Hepatic stellate cell (primary cell): ENCODE data around the gene PDXDC1.
"Not testable (repeated sequence)": the region's sequence is repeated elsewhere in the genome, so short reads cannot be mapped to it uniquely, and the experiment has no call there.

Experiments
- DNase-seq: peaks from one replicate; pipeline ENCODE4 v3.0.0; 2011; ENCODE audit warnings: low spot score

PDXDC1 gene

DNA sequence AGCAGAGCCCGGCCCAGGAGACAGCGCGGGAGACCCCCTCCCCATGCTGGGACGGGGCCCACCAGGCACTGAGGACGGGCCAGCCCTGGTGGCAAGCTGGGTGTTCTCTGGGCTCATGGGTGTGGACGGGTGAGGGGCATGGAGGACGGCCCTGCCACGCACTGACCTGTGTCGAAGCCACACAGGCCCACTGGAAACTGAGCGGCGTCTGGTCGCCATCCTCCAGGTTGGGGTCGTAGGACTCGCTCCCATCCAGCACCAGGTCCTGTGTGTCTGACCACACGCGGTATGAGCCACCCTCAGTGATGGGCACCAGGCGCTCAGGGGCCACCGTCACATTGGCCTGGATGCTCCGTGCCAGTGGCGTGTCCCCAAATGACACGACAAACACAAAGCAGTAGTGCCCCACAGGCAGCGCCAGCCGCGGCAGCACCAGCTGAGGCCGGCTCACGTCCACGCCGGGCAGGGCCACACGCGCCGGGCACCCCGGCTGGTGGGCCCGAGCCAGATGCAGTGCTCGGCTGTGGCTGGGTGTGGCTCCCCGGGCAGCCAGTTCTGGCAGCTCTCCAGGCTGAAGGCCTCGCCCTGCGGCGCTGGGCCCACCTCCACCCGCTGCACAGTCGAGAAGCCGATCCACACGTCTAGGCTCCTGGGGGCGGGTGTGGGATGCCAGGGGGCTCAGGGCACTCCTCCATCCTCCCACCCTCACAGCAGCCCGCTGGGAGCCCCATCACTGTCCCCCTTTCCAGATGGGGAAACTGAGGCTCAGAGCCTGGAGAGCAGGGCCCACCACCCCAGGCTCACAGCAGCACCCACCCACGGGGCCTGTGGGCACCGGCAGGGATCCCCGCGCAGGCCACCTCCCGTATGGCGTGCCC, 160.9 kb downstream of the PDXDC1 start:
- DNase-seq = not testable (repeated sequence)

DNA sequence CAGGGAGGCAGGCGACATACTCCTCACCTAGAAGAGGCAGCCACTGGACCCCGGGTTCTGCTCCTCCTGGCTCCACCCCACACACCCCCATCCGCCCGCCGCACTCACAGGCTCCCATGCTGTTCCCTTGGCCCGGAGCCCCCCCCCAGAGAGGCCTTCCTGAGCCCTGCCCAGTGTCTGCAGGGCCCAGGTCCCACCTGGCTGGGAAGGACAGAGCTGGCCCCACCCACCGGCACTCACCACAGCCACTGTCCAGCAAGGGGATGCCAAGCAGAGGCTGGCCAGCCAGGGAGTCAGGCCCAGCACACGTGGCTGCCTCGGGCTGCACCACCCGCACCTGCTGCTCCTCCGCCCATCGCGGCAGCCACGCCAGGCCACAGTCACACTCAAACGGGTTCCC, 162.7 kb downstream of the PDXDC1 start:
- DNase-seq = not testable (repeated sequence)

DNA sequence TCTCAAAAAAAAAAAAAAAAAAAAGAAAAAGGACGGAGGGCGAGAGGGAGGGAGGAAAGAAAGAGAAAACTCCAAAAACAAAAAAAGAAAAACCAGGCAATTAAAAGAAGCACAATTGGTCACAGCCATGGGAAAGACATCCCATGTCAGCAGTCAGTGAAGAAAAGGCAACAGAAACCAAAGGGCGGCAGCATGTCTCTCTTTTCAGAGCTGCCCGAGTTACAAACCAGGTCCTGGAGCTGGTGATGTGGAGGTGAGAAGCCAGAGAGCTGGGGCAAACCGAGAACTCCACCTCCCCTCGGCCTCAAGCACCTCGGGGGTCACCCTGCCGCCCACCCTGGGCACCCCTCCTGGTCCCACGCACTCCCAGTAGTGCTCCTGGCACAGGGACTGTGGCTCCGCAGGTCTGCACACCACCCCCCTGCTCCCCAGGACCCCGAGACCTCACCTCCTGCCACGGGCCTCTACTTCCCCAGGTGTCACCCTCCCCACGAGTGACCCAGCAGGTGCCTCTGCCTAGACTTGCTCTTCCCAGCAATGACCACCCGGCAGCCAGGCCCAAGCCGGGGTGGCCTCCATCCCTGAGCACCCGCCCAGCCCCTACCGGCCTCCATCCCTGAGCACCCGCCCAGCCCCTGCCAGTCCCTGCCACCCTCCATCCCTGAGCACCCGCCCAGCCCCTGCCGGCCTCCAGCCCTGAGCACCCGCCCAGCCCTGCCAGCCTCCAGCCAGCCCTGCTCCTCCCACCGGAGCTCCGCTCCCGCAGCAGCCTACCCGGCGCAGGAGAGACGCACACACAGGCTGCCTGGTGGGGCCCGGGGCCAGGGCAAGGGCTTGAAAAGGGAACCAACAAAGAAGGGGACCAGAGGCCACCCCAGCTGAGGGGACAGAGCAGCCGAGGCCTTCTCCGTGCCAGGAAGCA, 165.9 kb downstream of the PDXDC1 start:
- not testable (repeated sequence) for DNase-seq

DNA sequence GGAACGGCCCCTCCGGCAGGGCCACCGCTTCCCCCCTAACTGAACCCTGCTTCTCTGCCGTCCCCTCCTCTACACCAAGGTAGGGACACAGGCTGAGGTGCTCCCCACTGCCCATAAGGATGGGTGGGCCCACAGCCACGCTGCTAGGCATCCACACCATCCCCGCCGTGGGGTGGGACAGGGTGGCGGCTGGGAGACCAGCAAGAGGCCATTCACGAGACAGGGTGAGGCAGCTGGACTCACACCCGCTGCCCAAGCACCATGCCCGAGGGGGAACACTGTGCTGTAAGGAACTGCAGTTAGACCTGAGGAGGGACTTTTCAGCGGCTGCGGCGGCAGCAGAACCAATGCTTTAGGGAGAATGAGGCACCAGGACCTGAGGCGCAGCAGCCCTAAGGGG, 166.8 kb downstream of the PDXDC1 start:
- no peak for DNase-seq

DNA sequence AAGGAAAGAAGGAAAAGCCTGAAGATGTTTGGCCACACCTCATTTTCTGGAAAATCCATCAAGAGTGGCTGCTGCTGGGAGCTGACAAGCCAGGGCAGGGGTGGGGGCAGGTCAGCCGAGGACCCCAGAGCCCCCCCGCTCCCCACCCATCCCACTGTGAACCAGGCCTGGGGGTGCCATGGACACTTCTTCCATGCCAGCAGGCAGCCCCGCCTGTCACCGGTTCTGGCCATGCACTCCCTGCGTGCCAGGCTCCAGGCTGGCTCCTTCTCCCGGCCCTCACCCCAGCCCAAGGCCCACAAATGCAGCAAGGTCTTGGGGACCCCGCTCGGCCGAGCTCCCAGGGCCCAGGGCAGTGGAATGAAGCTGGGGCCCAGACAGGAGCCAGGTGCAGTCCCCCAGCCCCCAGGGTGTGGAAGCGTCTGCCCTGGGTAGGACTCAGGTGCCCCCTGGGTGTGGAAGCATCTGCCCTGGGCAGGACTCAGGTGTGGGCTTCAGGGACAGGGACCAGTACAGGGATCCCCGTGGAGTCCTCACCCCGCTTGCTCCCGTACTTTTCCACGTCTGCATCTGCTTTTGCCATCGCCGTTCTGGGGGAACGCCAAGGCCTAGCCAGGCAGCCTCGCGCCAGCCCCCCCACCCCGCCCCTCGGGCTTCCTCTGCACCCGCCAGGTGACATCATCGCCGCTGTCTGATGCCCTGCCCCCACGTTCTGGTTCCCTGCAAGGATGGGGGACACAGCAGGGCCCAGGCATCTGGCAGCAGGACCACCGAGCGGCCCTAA, 167.5 kb downstream of the PDXDC1 start:
- not testable (repeated sequence) for DNase-seq

DNA sequence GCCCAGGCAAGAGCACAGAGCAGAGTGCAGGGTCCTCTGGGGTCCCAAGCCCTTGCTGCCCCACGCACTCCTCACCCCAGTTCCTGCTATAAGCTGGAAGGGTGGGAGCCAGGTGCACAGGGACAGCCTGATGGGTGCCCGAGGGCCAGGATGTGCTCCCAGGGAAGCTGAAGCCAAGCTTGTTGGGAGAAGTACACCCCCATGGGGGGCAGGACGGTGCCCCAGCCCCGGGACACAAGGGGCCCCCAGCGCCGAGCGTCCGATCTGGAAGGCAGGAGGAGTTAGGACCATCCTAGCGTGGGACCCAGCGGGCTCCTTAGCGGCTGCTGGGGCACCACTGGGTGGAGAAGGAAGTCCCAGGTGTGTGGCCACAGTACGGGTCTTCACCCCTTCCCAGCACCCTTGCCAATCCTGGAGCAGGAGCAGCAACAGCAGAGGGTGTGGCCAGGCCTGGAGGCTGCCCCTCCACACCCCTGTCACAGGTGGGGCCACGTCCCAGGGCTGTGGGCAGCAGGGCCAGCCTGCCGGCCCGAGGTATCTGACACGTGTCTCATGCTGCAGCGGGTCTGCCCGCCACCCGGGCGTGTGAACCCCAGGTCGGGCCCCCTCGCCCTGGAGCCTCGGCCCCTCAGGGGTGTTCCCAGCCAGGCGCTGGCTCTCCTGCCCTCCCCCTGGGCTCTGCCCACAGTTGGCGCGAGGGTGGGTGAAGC, 168.2 kb downstream of the PDXDC1 start:
- not testable (repeated sequence) for DNase-seq

DNA sequence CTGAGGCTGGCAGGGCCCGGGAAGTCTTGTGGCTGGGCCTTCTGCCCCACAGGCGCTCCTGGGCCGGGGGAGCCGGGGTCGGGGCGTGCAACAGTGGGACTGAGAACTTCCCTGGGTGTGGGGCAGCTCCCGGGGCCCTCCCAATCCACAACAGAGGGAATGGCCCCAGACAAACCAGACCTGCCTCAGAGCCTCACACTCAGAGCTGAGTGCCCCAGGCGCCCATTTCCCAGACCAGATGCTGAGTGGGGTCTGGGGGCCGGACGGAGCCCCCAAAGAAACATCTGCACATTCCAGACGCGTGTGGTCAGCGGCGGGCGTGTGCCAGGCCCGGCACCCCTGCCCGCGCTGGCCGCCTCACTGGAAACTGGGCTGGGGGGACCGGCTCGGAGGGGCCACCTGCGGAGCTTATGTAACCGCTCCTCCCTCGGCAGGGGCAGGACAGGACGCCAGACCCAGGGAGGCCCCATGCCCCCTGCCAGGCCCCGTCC, 168.8 kb downstream of the PDXDC1 start:
- not testable (repeated sequence) for DNase-seq

DNA sequence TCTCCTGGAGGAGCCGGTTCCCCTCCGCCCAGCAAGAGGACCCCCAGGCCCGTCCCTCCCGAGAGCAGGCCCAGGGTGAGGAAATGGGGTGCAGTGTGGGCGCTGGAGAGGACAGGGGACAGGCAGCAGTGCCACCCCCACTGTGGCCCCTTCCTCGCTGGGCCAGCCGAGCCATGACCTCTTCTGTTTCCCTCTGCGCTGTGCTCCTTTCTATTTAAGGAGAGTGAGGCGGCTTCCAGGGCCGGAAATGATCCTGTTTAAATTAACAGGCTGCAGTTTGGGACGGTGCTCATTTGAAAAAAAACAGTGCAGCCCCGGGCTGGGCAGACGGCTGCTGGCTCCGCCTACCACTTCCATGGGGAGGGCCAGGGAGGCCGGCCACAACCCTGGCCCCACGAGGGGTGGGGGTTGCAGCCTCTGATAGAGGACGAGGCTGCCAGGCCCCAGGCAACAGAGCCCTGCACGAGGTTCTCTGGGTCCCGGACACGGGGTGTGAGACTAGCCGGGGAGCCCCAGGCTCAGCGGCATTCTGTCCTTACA, 169.3 kb downstream of the PDXDC1 start:
- peak; percentile 31 for DNase-seq

DNA sequence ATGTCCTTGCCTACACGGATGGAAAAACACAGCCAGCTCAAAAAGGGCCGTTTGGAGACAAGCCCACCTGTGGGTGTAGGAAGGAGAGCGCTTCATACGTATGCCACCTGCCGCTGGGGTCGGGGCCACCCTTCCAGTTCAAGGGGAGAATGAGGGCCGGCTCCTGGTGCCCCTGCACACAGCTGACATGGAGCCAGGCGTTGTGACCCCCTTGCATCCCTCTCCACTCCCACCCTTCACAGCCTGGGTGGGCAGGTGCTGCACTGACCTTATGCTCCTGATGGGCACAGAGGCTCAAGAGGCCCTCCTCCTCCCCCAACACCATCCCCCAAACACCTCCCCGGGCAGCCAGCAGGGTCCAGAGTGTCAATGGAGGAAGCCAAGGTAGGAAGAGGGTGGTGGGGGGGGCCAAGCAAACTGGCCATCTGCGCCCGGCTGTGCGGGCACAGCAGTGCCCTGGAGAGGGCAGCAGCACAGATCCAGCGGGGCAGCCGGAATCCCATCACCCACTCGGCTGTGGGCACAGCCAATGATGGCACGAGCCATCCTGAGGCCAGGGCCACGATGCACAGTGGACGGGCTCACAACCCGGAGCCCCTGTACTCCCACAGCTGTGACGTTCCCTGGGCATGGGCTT, 170.1 kb downstream of the PDXDC1 start:
- not testable (repeated sequence) for DNase-seq

DNA sequence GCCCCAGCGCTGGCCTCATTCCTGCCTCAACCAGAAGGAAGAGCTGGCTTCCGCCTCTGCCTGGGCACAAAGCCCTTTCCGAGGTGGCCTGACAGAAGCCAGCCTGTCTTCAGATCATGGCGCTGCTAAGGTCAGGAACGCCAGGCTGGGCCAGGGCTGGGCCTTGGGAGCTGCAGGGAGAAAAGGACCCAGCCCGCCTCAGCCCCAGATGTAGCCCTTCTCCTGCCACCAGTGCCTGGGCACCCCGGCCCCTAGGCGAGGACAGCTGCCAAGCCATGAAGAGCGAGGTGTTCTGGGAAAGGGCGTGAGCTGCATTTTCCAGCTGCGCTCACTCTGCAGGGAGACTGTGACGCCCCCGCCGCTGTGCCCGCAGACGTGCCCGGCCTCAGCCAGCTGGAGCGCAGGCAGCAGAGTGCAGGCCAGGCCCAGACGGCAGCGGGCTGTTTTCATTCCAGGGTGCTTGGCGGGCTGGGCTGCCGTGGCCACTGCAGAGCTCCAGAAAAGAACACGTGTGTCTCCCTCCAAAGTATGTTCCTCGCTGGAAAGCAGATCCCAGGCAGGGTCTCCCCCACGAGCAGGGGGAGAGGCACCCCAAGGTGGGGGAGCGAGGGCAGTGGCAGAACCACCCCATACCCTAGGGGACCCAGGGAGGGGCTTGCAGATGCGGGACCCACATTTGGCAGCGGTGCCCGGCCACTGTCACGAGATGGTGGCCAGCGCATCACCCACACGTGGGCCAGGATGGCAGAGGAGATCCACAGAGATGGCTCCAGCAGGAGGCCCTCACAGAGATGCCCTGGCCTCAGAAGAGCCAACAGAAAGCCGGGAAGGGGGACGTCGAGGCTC, 170.8 kb downstream of the PDXDC1 start:
- DNase-seq = not testable (repeated sequence)

DNA sequence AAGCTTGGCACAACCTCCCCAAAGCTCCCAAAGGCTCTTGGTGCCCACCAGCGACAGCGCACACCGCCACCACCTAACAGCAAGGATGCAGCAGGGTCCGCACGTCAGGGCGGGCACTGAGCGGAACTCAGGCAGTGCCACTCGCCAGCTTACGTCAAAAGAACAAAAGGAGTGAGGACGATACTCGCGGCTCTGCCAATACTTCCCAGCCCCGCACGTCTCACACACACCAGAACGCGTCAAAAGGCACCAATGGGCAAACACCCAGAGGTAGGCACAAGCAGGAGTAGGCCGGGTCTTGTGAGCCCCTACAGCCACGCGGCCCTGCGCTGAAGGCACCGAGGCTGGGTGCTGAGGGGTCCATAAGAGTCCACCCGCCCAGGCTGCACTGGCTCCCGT, 171.4 kb downstream of the PDXDC1 start:
- not testable (repeated sequence) for DNase-seq

DNA sequence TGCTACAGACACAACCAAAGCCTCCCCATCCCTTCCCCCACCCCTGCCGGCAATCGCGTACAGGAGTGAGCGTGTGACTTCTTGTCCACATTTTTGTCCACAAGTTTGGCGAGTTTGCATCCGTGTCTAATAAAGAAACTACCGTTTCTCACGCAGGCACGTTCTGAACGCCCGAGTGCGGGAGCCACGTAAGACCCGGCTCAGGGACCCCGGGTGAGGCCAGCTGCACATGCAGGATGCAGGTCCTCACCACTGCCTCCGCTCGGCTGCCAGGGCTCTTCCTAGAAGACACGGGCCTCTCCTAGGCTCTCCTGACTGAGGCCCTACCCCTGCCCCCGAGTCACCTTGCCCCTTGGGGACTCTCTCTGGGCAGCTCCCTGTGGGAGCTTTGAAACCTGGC, 174.0 kb downstream of the PDXDC1 start:
- DNase-seq = not testable (repeated sequence)

DNA sequence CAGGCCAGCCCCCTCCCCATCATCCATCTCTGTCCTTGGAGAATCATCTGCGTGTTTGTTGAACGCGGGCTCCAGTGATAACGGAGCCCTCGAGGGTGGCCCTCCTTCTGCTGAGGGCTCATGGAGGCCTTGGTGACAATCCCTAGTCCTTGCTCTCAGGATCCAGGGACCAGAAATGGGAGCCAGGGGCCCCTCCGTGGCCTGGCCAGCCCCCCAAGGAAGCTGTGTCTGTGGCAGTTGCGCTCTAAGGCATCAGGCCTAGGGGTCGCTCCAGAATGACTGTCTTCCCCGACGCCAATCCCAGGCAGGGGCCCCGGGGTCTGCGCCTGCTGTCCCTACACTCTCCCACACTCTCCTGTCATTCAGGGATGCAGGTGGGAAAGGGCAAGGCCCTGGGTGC, 174.4 kb downstream of the PDXDC1 start:
- not testable (repeated sequence) for DNase-seq

DNA sequence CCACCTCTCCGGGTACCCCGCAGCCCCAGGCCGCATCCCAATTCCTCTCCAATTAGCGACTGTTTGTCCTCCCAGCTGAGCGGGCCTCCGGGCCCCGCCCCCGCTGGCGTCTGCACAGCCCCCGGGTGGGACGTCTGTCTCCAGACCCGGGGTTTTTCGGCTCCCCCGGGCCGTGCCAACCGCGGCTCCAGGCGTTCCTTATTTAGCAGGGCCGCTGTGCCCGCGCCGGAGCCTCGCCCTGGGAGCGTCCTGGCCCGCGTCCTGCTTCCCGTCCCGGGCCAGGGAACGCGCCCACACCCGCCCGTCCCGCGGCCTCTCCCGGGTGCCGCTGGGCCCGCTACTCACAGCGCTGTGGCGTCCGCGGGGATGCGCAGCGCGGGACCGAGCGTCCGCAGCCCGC, 179.2 kb downstream of the PDXDC1 start:
- DNase-seq = not testable (repeated sequence)

DNA sequence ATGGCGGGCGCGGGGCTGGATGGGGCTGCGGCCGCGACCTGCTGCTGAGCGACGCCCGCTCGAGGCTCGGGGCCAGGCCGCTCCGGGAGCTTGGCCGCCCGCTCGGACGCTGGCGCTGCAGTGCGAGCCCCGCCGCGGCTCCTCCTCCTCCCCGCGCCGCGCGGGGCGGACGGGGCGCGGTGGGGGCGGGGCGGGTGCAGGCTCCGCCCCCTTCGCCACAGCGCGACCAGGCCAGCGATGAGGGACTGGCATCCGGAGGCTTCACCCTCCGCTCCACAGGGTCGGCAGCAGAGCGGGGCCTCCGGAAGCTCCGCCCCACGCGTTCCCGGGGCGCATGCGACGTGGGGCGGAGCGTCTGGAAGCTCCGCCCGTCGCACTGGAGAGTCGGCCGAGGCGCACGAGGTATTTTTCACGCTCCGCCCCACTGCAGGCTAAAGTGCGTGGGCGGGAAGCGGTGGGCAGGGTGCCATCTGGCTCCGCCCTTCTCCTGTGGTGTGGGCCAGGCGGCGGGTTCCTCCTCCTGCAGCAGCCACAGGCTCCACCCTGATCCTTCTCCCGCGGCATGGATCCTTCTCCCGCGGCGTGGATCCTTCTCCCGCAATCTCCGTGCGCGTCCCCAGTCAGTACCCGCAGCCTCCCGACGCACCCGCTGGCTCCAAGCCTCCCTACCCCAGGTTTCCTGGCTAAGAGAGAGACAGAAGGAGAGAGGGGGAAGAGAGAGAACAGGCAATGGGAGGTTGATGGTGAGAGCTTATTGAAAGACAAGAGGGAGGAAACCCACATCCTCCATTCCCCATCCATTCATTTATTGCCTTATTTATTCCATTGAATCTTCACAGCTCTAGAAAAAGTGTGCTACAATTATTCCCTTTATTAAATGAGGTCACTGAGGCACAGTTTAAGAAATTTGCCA, 180.1 kb downstream of the PDXDC1 start:
- DNase-seq = peak; percentile 74

DNA sequence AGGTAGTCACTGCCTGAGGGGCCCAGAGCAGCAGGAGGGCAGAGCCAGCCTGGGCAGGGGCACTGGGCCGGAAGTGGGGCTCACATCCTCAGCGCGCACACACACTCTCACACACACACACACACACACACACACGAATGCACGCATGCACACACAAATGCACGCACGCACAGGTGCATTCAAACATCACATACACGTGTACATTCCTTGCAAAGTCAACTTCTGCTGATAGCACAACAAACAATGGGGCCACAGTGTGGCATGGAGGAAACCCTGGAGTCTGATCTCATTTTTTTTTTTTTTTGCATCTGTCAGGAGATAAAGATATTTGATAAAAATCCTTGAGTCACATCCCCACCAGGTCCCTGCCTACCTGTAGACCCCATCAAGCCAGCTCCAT, 182.8 kb downstream of the PDXDC1 start:
- DNase-seq = not testable (repeated sequence)

DNA sequence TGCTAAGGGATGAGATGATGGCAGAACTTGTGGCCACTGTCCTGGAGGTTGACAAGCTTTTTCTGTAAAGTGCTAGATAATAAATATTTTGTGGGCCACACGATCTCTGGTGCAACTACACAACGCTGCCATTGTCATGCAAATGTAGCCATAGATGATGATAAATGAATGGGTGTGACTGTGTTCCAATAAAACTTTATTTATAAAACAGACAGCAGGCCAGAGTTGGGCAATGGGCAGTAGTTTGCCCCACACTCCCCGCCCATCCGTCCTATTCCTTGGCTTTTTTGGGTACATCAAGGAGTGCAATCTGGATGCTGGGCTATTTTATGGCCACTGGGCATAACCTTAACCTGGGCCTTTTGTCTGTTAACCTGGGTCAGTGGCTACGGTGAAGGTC, 184.8 kb downstream of the PDXDC1 start:
- DNase-seq = not testable (repeated sequence)

DNA sequence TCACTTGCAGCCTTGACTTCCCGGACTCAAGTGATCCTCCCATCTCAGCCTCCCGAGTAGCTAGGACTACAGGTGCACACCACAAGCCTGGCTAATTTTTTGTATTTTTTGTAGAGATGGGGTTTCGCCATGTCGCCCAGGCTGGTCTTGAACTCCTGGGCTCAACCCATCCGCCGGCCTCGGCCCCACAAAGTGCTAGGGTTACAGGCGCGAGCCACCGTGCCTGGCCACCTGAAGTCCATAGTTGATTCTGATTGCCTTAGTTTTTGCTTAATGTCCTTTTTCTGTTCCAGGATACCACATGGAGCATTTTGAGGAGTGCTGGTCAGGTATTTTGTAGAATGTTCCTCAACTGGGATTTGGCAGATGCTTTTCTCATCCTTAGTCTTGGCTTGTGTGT, 185.7 kb downstream of the PDXDC1 start:
- DNase-seq = not testable (repeated sequence)
